Loucy (cell line): ENCODE measurements around the gene SUPT3H.
"Not testable (repeated sequence)": the region's sequence is repeated elsewhere in the genome, so short reads cannot be mapped to it uniquely, and the experiment has no call there.

Source experiments
- CTCF ChIP-seq: fragments of 200-600 bp; sonication (generic); conservative IDR thresholded peaks from 2 replicates; pipeline ENCODE4 v1.5.1; 2014; ENCODE audit warnings: mild to moderate bottlenecking, antibody characterized with exemption, low read length
- EZH2phosphoT487 ChIP-seq: fragments of 200-600 bp; IDR thresholded peaks from 2 replicates; pipeline ENCODE4 v1.6.1; 2018; ENCODE audit warnings: antibody characterized with exemption, mild to moderate bottlenecking, moderate library complexity, borderline replicate concordance

- not testable (repeated sequence) for TF ChIP-seq CTCF, EZH2phosphoT487
These were observed 335.1 kb downstream of the SUPT3H start for GRCh38 chr6:45042673-45043072.
